ENCODE measurements around the gene STON2. TPM values are rescaled to one million over a fixed set of nuclear protein-coding genes. Genes with fewer than 3 reads are reported as not detected.
A peak's percentile ranks its signal among the peaks of the same experiment; 100 is the strongest.

Gene STON2
- total and polyA plus RNA-seq, 5 experiments from 2014 or later, result not detected

DNA sequence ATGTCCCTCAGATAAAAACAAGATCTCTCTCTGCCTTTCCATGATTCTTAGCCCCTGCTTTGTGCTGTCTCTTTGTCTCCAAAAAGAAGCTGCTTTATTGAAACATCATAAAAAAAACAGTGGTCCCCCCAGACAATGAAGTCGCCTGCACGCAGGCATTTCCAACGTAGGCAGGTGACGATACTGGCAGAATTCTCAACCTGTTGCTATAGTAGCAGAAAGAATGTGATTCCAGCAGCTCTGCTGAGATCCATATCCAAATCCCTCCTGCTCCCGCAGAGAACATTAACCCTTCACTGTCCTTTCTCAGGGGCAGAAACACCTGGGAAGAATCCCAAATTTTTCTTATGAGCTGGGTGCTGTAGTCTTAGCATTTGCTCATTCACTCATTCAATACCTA is 84.8 kb downstream of the STON2 start:
- Mint-ChIP-seq H3K4me3 (no peak overlapping the region), H3K36me3 (no peaks in the 10 kb centered on the region), H3K27me3 (peaks cover 0 to 15% (median 3%) of the 10 kb centered on the region in 5 donors), H3K9me3 (no peaks in the 10 kb centered on the region), H3K27ac (no peak overlapping the region), H3K4me1 (no peaks in the 10 kb centered on the region)
- DNase-seq, result no peak
- POLR2A ChIA-PET, result no interaction called here
- ATAC-seq, result no peak

DNA sequence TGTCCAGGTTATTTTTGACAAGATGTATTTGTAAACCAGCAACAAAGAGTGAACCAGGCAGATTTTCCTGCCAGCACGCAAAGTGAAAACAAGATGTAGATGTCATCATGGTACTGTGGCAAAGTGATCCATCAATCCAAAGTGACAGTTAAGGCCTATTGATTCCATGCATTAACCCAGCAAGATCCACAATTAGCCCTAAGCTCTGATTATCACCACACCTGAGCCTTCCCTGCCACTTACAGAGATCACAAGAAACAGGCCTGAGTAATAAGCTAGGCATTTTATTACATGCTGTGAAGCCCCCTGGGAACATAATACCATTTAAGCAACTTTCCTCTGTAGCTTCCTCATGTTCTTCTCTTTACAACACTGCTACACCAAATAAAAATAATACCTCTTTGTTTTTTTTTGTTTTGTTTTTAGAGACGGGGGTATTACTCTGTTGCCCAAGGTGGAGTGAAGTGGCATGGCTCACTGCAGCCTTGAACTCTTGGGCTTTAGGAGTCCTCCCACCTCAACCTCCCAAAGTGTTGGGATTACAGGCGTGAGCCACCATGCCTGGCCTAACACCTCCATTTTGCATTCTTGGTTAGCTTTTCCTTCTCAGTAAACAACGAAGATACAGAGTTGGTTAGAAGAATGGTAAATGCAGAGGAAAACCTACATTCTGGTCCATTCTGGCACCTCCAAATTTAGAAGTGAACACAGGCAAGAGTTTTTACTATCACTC is 85.5 kb downstream of the STON2 start:
- Mint-ChIP-seq H3K27ac (no peak overlapping the region), H3K36me3 (no peaks in the 10 kb centered on the region), H3K4me1 (no peaks in the 10 kb centered on the region), H3K4me3 (no peak overlapping the region), H3K27me3 (peaks cover 0 to 15% (median 3%) of the 10 kb centered on the region in 5 donors), H3K9me3 (no peaks in the 10 kb centered on the region)
- ATAC-seq, result no peak
- POLR2A ChIA-PET, result no interaction called here
- DNase-seq, result no peak

DNA sequence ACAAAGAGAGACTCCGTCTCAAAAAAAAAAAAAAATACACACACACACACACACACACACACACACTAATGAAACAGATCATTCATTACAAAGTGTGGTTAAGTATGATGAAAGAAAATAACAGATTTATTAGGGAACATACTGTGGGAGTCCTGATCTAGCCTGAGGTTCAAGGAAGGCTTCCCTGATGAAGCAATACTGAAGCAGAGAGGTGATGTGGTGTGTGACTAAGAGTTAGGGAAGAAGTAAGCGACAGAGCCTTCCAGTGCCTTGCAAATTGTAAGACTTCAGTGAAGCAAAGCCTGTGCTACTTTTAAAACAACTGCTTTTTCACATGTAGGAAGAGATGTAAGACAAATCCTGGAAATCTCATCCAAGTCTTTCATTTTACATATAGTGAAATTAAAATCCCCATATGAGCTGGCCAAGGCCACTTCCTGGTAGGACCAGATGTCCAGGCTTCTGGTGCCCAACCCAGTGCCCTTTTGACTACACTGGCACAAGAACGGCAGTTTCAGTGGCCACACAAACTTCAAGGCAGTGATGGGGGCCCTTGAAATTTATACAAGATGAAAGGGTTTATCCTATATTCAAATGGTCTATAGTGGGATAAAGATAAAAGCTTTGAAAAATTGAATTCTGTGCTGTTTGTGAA is 86.2 kb downstream of the STON2 start:
- ATAC-seq (no peak), DNase-seq (no peak)
- Mint-ChIP-seq H3K36me3 (no peaks in the 10 kb centered on the region), H3K27me3 (peaks cover 0 to 15% (median 3%) of the 10 kb centered on the region in 5 donors), H3K9me3 (no peaks in the 10 kb centered on the region), H3K4me1 (no peaks in the 10 kb centered on the region), H3K27ac (no peak overlapping the region), H3K4me3 (no peak overlapping the region)
- POLR2A ChIA-PET, result no interaction called here

DNA sequence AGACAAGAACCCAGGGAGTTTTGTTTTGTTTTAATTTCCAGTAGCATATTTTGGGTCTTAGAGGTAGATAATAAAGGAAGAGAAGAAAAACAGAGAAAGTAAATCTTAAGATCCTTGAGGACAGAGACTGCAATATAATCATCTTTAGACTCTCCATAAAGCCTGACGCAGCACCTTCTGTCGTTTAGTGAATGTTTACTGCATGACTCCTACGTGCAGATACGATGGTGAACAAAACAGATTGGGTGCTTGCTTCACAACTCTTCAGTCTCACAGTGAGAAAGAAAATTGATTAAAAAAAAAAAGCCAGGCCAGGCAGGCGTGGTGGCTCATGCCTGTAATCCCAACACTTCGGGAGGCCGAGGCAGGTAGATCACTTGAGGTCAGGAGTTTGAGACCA is 86.9 kb downstream of the STON2 start:
- Mint-ChIP-seq H3K4me1 (no peaks in the 10 kb centered on the region), H3K9me3 (no peaks in the 10 kb centered on the region), H3K36me3 (no peaks in the 10 kb centered on the region), H3K4me3 (no peak overlapping the region), H3K27me3 (peaks cover 0 to 12% (median 3%) of the 10 kb centered on the region in 5 donors), H3K27ac (no peak overlapping the region)
- DNase-seq (no peak), ATAC-seq (no peak)
- POLR2A ChIA-PET, result no interaction called here

DNA sequence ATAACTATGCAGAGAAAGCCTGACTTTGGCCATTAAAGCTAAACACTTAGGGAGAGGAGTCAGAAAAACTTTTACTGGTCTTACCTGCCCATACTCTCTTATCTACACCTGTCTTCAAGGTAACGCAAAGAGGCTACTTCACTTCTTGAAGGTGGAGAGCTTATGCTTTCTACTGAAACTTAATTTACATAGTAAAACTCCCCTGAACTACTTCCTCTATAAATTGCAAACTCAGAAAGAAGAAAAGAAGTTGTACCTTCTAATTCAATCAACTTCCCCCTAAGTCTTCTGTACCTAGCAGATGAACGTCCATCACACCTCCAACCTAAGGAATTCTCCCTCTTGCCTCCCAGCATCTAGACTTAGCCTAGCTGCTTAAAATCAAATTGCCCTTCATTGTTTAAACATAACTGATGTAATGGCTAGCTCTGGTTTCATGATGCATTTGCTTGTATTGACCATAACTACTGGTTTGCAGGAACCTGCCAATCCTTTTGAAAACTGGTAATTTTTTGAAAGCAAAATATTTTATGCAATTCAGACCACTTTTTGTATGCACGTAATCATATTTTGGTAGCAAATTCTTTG is 87.7 kb downstream of the STON2 start:
- no peak overlapping the region for H3K27ac Mint-ChIP-seq

GRCh38 chr14:81311778-81312177 is 88.3 kb downstream of the STON2 start:
- Mint-ChIP-seq H3K4me1 (no peaks in the 10 kb centered on the region), H3K27me3 (peaks cover 0 to 11% (median 3%) of the 10 kb centered on the region in 5 donors), H3K36me3 (no peaks in the 10 kb centered on the region), H3K27ac (no peak overlapping the region), H3K4me3 (no peak overlapping the region), H3K9me3 (no peaks in the 10 kb centered on the region)
- DNase-seq (no peak), ATAC-seq (no peak)
- POLR2A ChIA-PET, result no interaction called here

More for the DNA sequence above, 87.7 kb downstream of the STON2 start:
- ATAC-seq, result no peak
- POLR2A ChIA-PET, result no interaction called here
- Mint-ChIP-seq H3K4me3 (no peak overlapping the region), H3K36me3 (no peaks in the 10 kb centered on the region), H3K9me3 (no peaks in the 10 kb centered on the region), H3K4me1 (no peaks in the 10 kb centered on the region), H3K27me3 (peaks cover 0 to 11% (median 3%) of the 10 kb centered on the region in 5 donors)
- DNase-seq, result no peak

- Mint-ChIP-seq H3K4me3 (no peak overlapping the region), H3K36me3 (no peaks in the 10 kb centered on the region), H3K9me3 (no peaks in the 10 kb centered on the region), H3K4me1 (no peaks in the 10 kb centered on the region), H3K27me3 (peaks cover 0 to 11% (median 3%) of the 10 kb centered on the region in 5 donors), H3K27ac (no peak overlapping the region)
- POLR2A ChIA-PET, result no interaction called here
- DNase-seq, result no peak
- ATAC-seq, result no peak
These were observed 89.0 kb downstream of the STON2 start for GRCh38 chr14:81311141-81311540.

- DNase-seq (no peak), ATAC-seq (no peak)
- Mint-ChIP-seq H3K4me3 (no peak overlapping the region), H3K27ac (no peak overlapping the region), H3K4me1 (no peaks in the 10 kb centered on the region), H3K9me3 (no peaks in the 10 kb centered on the region), H3K27me3 (peaks cover 0 to 11% (median 3%) of the 10 kb centered on the region in 5 donors), H3K36me3 (no peaks in the 10 kb centered on the region)
- POLR2A ChIA-PET, result no interaction called here
These were observed 89.5 kb downstream of the STON2 start for GRCh38 chr14:81310606-81311005.

- DNase-seq (no peak), ATAC-seq (no peak)
- H3K4me3 Mint-ChIP-seq, result no peak overlapping the region
- POLR2A ChIA-PET, result no interaction called here
- H3K4me1 Mint-ChIP-seq, result no peaks in the 10 kb centered on the region
- no peaks in the 10 kb centered on the region for H3K36me3 Mint-ChIP-seq
- no peak overlapping the region for H3K27ac Mint-ChIP-seq
- peaks cover 0 to 11% (median 3%) of the 10 kb centered on the region in 5 donors for H3K27me3 Mint-ChIP-seq
- no peaks in the 10 kb centered on the region for H3K9me3 Mint-ChIP-seq
These were observed 90.6 kb downstream of the STON2 start for GRCh38 chr14:81309511-81309910.

DNA sequence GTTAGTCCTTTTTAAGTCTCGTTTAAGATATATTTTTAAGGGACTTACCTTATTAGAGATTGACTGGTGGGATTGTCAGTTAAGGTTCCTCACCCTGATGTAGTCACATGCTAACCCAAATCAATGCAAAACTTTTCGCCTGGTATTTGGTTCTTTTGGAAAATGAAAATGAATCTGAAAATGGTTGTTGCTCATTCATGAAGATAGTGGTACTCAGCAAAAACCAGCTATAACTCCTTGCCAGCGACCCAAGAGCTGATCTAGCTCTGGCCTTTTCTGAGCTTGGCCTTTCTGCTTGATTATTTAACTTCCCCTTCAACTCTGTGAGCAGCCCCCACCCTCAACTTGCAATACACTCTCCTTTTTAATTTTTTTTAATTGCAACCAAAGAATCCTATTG is 94.4 kb downstream of the STON2 start:
- H3K27me3 Mint-ChIP-seq, result peaks cover 0 to 2% (median 0%) of the 10 kb centered on the region in 5 donors
- H3K36me3 Mint-ChIP-seq, result no peaks in the 10 kb centered on the region
- peaks cover 0 to 2% (median 0%) of the 10 kb centered on the region in 4 donors for H3K4me1 Mint-ChIP-seq
- ATAC-seq (no peak), DNase-seq (no peak)
- H3K9me3 Mint-ChIP-seq, result no peaks in the 10 kb centered on the region
- H3K4me3 Mint-ChIP-seq, result no peak overlapping the region
- POLR2A ChIA-PET, result no interaction called here
- no peak overlapping the region for H3K27ac Mint-ChIP-seq

DNA sequence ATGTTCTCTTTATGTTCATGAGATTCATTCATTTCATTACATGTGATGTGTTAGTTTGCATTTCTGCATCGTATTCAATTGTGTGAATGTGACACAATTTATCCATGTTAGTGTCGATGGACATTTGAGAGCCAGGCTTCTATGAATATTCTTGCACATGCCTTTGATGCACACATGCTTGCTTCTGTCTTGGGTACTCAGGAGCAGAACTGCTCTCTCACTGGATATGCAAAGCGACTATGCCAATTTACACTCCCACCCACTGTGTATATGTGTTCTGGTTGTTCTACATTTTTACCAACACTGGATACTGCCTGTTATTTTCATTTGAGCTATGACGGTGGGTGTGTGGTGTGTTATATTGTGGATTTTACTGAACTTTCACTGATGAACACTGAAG is 95.1 kb downstream of the STON2 start:
- POLR2A ChIA-PET, result no interaction called here
- Mint-ChIP-seq H3K4me3 (no peak overlapping the region), H3K27ac (peak overlapping the region in 1 of 10 donors; percentile 54), H3K36me3 (no peaks in the 10 kb centered on the region), H3K4me1 (peaks cover 0 to 2% (median 0%) of the 10 kb centered on the region in 4 donors), H3K27me3 (peaks cover 0 to 2% (median 0%) of the 10 kb centered on the region in 5 donors), H3K9me3 (no peaks in the 10 kb centered on the region)
- no peak for ATAC-seq
- DNase-seq, result no peak

DNA sequence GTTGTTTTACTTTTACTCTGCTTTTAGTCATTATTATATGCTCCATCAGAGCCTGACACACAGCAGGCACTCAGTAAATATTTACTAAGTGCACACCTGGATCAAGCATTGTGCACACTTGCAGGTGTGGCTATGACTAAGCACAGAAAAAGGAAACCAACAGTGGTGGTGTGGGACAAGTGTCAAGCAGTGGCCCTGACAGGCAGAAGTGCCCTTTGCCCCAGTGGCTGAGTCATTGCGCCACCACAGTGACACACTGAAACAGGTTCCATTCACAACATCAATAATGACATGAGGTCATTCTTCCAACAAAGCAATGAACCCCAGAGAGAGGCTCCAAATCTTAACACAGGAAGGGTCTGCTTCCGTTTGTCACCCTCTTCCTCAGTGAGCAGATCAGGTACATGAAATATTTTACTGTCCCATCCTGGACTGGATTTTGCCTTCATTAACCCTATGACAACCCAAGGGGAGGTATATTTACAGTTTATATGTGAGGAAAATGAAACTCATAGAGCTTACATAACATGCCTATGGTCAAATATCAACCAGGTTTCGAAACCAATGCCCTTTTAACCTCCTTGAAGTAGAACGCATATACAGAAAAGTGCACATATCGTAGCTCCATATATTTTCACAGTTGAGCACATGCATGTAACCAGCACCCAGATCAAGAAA is 96.7 kb downstream of the STON2 start:
- H3K9me3 Mint-ChIP-seq, result no peaks in the 10 kb centered on the region
- H3K4me1 Mint-ChIP-seq, result peaks cover 0 to 2% (median 0%) of the 10 kb centered on the region in 4 donors
- ATAC-seq (no peak), DNase-seq (no peak)
- H3K4me3 Mint-ChIP-seq, result no peak overlapping the region
- no peak overlapping the region for H3K27ac Mint-ChIP-seq
- no peaks in the 10 kb centered on the region for H3K36me3 Mint-ChIP-seq
- peaks cover 0 to 2% (median 0%) of the 10 kb centered on the region in 5 donors for H3K27me3 Mint-ChIP-seq
- POLR2A ChIA-PET, result no interaction called here

DNA sequence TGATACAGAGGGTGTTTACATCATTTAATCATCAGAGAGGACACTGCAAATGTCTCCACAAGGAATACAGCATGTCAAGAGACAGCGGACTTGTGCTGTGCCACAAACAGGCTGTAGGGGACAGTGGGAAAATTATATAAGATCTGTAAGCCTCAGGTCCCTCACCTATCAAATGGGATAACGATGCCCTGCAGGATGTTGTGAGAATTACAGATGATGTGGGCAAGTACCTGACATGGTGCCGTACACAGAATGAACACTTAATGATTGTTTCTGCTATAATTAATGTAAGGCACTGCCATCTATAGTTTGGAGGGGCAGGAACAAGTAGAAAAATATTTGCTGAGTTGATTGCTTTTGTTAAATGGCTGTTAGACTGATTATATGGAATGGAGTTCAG is 97.5 kb downstream of the STON2 start:
- no peaks in the 10 kb centered on the region for H3K27me3 Mint-ChIP-seq
- POLR2A ChIA-PET, result no interaction called here
- no peak overlapping the region for H3K27ac Mint-ChIP-seq
- no peak overlapping the region for H3K4me3 Mint-ChIP-seq
- no peak for DNase-seq
- no peaks in the 10 kb centered on the region for H3K36me3 Mint-ChIP-seq
- no peaks in the 10 kb centered on the region for H3K9me3 Mint-ChIP-seq
- H3K4me1 Mint-ChIP-seq, result peaks cover 0 to 2% (median 0%) of the 10 kb centered on the region in 4 donors
- ATAC-seq, result no peak

Data from naive thymus-derived CD8-positive, alpha-beta T cell (primary cell).